SK-N-SH treated with all-trans-retinoic acid at 6 μM for 48 hours (cell line): Measurements from ENCODE around the gene GSE1.

ENCODE experiments used
- ATAC-seq: fragments of 200-7000 bp; cut with Tn5 transposase; 3 replicates; pipeline ENCODE4 v1.9.1; 2020; ENCODE audit warnings: mild to moderate bottlenecking, moderate library complexity
- ARNTL ChIP-seq: fragments of 450-650 bp; formaldehyde crosslinking; IDR thresholded peaks from 2 replicates; pipeline ENCODE4 v1.5.0; 2020; ENCODE audit warnings: low read depth, mild to moderate bottlenecking, moderate library complexity, borderline replicate concordance
- BACH2 ChIP-seq: fragments of 250-450 bp; sonication (Bioruptor Pico); IDR thresholded peaks from 2 replicates; pipeline ENCODE4 v1.9.0; 2021; ENCODE audit warnings: mild to moderate bottlenecking, borderline replicate concordance
- CREB5 ChIP-seq: fragments of 250-450 bp; sonication (Bioruptor Pico); IDR thresholded peaks from 2 replicates; pipeline ENCODE4 v1.5.1; 2020; ENCODE audit warnings: low read depth, mild to moderate bottlenecking, moderate library complexity
- CSDC2 ChIP-seq: fragments of 250-450 bp; sonication (Bioruptor Pico); IDR thresholded peaks from 2 replicates; pipeline ENCODE4 v1.5.0; 2020; ENCODE audit warnings: mild to moderate bottlenecking, moderate library complexity
- CSRNP3 ChIP-seq: fragments of 250-450 bp; sonication (Bioruptor Pico); IDR thresholded peaks from 2 replicates; pipeline ENCODE4 v1.5.1; 2021; ENCODE audit warnings: mild to moderate bottlenecking, moderate library complexity
- ESRRG ChIP-seq: fragments of 250-450 bp; sonication (Bioruptor Pico); IDR thresholded peaks from 2 replicates; pipeline ENCODE4 v1.6.1; 2021; ENCODE audit warnings: mild to moderate bottlenecking
- ISL1 ChIP-seq: fragments of 250-450 bp; sonication (Bioruptor Pico); IDR thresholded peaks from 2 replicates; pipeline ENCODE4 v2.1.2; 2022; ENCODE audit warnings: mild to moderate bottlenecking, moderate library complexity
- OSR1 ChIP-seq: fragments of 250-450 bp; sonication (Bioruptor Pico); IDR thresholded peaks from 2 replicates; pipeline ENCODE4 v1.8.0; 2022; ENCODE audit warnings: moderate library complexity, mild to moderate bottlenecking, inconsistent platforms
- PATZ1 ChIP-seq: fragments of 250-450 bp; sonication (Bioruptor Pico); IDR thresholded peaks from 2 replicates; pipeline ENCODE4 v1.8.0; 2020; ENCODE audit warnings: mild to moderate bottlenecking, moderate library complexity, borderline replicate concordance
- POU6F1 ChIP-seq: fragments of 250-450 bp; sonication (Bioruptor Pico); IDR thresholded peaks from 2 replicates; pipeline ENCODE4 v1.8.0; 2021; ENCODE audit warnings: low read depth, mild to moderate bottlenecking, moderate library complexity, borderline replicate concordance
- PPARA ChIP-seq: fragments of 250-450 bp; sonication (Bioruptor Pico); IDR thresholded peaks from 2 replicates; pipeline ENCODE4 v1.5.0; 2020; ENCODE audit warnings: mild to moderate bottlenecking, borderline replicate concordance
- RARB ChIP-seq: fragments of 250-450 bp; sonication (Bioruptor Pico); IDR thresholded peaks from 2 replicates; pipeline ENCODE4 v1.8.0; 2021; ENCODE audit warnings: mild to moderate bottlenecking, moderate library complexity
- SNAI2 ChIP-seq: fragments of 250-450 bp; sonication (Bioruptor Pico); IDR thresholded peaks from 2 replicates; pipeline ENCODE4 v1.5.0; 2020; ENCODE audit warnings: mild to moderate bottlenecking, moderate library complexity
- TCF4 ChIP-seq: fragments of 250-450 bp; sonication (Bioruptor Pico); IDR thresholded peaks from 2 replicates; pipeline ENCODE4 v1.8.0; 2021; ENCODE audit warnings: mild to moderate bottlenecking, moderate library complexity, borderline replicate concordance
- TOX ChIP-seq: fragments of 250-450 bp; sonication (Bioruptor Pico); IDR thresholded peaks from 2 replicates; pipeline ENCODE4 v1.8.0; 2021; ENCODE audit warnings: mild to moderate bottlenecking, moderate library complexity, borderline replicate concordance
- TSHZ2 ChIP-seq: fragments of 250-450 bp; sonication (Bioruptor Pico); IDR thresholded peaks from 2 replicates; pipeline ENCODE4 v1.5.0; 2020; ENCODE audit warnings: mild to moderate bottlenecking, moderate library complexity
- ZC3H10 ChIP-seq: fragments of 250-450 bp; sonication (Bioruptor Pico); IDR thresholded peaks from 2 replicates; pipeline ENCODE4 v1.5.1; 2021; ENCODE audit warnings: mild to moderate bottlenecking, moderate library complexity
- ZFP3 ChIP-seq: fragments of 250-450 bp; sonication (Bioruptor Pico); IDR thresholded peaks from 2 replicates; pipeline ENCODE4 v1.5.0; 2020; ENCODE audit warnings: mild to moderate bottlenecking, moderate library complexity
- ZFP30 ChIP-seq: fragments of 450-650 bp; formaldehyde crosslinking; IDR thresholded peaks from 2 replicates; pipeline ENCODE4 v1.5.0; 2022; ENCODE audit warnings: mild to moderate bottlenecking, moderate library complexity
- ZNF565 ChIP-seq: fragments of 450-650 bp; formaldehyde crosslinking; conservative IDR thresholded peaks from 2 replicates; pipeline ENCODE4 v1.5.0; 2020; ENCODE audit warnings: low read depth, mild to moderate bottlenecking, moderate library complexity
- ZNF70 ChIP-seq: fragments of 450-650 bp; formaldehyde crosslinking; IDR thresholded peaks from 2 replicates; pipeline ENCODE4 v1.5.0; 2020; ENCODE audit warnings: mild to moderate bottlenecking, moderate library complexity
- ZNF8 ChIP-seq: fragments of 450-650 bp; formaldehyde crosslinking; IDR thresholded peaks from 2 replicates; pipeline ENCODE4 v1.5.0; 2020; ENCODE audit warnings: mild to moderate bottlenecking, moderate library complexity

The GSE1 gene

GRCh38 chr16:85674828-85675227 is 61.7 kb downstream of the GSE1 start:
- TF ChIP-seq SNAI2 (CRISPR knock-in tag) = no peak
- no peak for TF ChIP-seq ZNF565 (CRISPR knock-in tag)
- TF ChIP-seq ZC3H10 (CRISPR knock-in tag) = no peak
- no peak for TF ChIP-seq OSR1 (CRISPR knock-in tag)
- no peak for TF ChIP-seq TSHZ2
- no peak for TF ChIP-seq ZFP30 (CRISPR knock-in tag)
- no peak for TF ChIP-seq ZFP3
- TF ChIP-seq ISL1 (CRISPR knock-in tag) = no peak
- TF ChIP-seq RARB = no peak
- no peak for TF ChIP-seq CSDC2 (CRISPR knock-in tag)
- TF ChIP-seq ZNF8 (CRISPR knock-in tag) = no peak
- TF ChIP-seq PPARA = no peak
- no peak for TF ChIP-seq ARNTL (CRISPR knock-in tag)
- ATAC-seq = no peak

- ATAC-seq = peak; percentile 53
- TF ChIP-seq CSDC2 (CRISPR knock-in tag) = no peak
- TF ChIP-seq POU6F1 (CRISPR knock-in tag) = no peak
- TF ChIP-seq ZFP30 (CRISPR knock-in tag) = no peak
- no peak for TF ChIP-seq ZNF8 (CRISPR knock-in tag)
- no peak for TF ChIP-seq CSRNP3
- TF ChIP-seq ZNF70 (CRISPR knock-in tag) = no peak
- no peak for TF ChIP-seq ZC3H10 (CRISPR knock-in tag)
- TF ChIP-seq RARB = no peak
- no peak for TF ChIP-seq PPARA
- TF ChIP-seq ISL1 (CRISPR knock-in tag) = no peak
- no peak for TF ChIP-seq ESRRG (CRISPR knock-in tag)
- no peak for TF ChIP-seq ARNTL (CRISPR knock-in tag)
- TF ChIP-seq TCF4 (CRISPR knock-in tag) = no peak
- TF ChIP-seq TOX (CRISPR knock-in tag) = no peak
These were observed 62.2 kb downstream of the GSE1 start for GRCh38 chr16:85675251-85675874.

DNA sequence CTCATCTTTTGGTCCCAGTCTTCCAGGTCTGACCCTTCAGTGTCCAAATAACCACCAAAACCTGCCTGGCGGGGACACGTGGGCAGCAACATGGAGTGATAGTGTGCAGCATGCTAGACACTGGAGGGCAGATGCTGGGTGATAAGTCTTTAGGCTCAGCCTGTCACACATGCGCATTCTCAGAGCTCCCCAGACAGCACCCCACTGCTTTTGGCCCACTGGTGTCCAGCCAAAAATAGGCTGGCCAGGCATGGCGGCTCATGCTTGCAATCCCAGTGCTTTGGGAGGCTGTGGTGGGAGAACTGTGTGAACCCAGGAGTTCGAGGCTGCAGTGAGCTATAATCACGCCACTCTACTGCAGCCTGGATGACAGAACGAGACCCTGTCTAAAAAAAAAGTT is 63.3 kb downstream of the GSE1 start:
- ATAC-seq = no peak
- TF ChIP-seq CREB5 (CRISPR knock-in tag) (no peak), BACH2 (CRISPR knock-in tag) (no peak), ZNF70 (CRISPR knock-in tag) (no peak), TOX (CRISPR knock-in tag) (no peak), PATZ1 (CRISPR knock-in tag) (no peak), POU6F1 (CRISPR knock-in tag) (no peak), ZFP3 (no peak), TSHZ2 (no peak), CSDC2 (CRISPR knock-in tag) (no peak), SNAI2 (CRISPR knock-in tag) (no peak), TCF4 (CRISPR knock-in tag) (no peak), ZFP30 (CRISPR knock-in tag) (no peak)
